B cell (primary cell): Measurements from ENCODE around the gene CDKN2C. TPM values are rescaled to one million over a fixed set of nuclear protein-coding genes. Genes with fewer than 3 reads are reported as not detected.

Experiments
- ATAC-seq: fragments of 200-7000 bp; cut with Tn5 transposase; one replicate; pipeline ENCODE4 v1.10.0; 2021; ENCODE audit warnings: low read depth, mild to moderate bottlenecking, moderate number of reproducible peaks, moderate library complexity
- CTCF ChIA-PET: fragments of 350-600 bp; sonication (Branson Sonifier 250); formaldehyde crosslinking; loops from one replicate; lab custom pipeline; 2021; ENCODE audit warnings: antibody characterized with exemption, inconsistent platforms; lab: Charles Lee
- POLR2A ChIA-PET: fragments of 350-600 bp; sonication (Branson Sonifier 250); formaldehyde crosslinking; loops from one replicate; lab custom pipeline; 2021; ENCODE audit warnings: antibody characterized with exemption; lab: Charles Lee
- DNase-seq: peaks from one replicate; pipeline ENCODE4 v3.0.0; 2013
- H2AFZ ChIP-seq: 2 replicates; pipeline ENCODE4 v1.6.1; 2012; ENCODE audit warnings: mild to moderate bottlenecking, low read depth, low read length; ENCODE audit not compliant: insufficient read depth, poor library complexity, severe bottlenecking
- H3K27ac ChIP-seq, 2 donors: 1 replicate in 1 of 2; 2 replicates in 1 of 2; pipeline ENCODE4 v1.5.1; 2012 to 2013; ENCODE audit warnings: low read length in 2 of 2, mild to moderate bottlenecking in 2 of 2, moderate library complexity in 1 of 2
- H3K27me3 ChIP-seq, 4 experiments: fragments of 200-600 bp in 1 of 4; sonication (generic) in 1 of 4; replicated peaks in 1 of 4; 1 replicate in 2 of 4; 2 replicates in 2 of 4; pipeline versions ENCODE4 v1.6.1 to v1.7.0; 2013 to 2016; ENCODE audit warnings: low read length in 3 of 4, mild to moderate bottlenecking in 2 of 4, mixed read lengths in 1 of 4, moderate library complexity in 1 of 4; ENCODE audit not compliant: insufficient read depth in 4 of 4, control insufficient read depth in 3 of 4; ENCODE audit errors: control extremely low read depth in 1 of 4
- H3K36me3 ChIP-seq, 2 experiments: replicated peaks in 1 of 2; 1 replicate in 1 of 2; 2 replicates in 1 of 2; pipeline versions ENCODE4 v1.6.1 to v1.7.1; 2013; ENCODE audit warnings: low read length in 1 of 2; ENCODE audit not compliant: insufficient read depth in 2 of 2, control insufficient read depth in 1 of 2; ENCODE audit errors: control extremely low read depth in 1 of 2, extremely low read depth in 1 of 2
- H3K4me1 ChIP-seq, 2 donors: fragments of 200-600 bp in 1 of 2; sonication (generic) in 1 of 2; 1 replicate in 1 of 2; 2 replicates in 1 of 2; pipeline versions ENCODE4 v1.5.1 to v1.6.1; 2013 to 2017; ENCODE audit warnings: low read length in 2 of 2; ENCODE audit not compliant: control insufficient read depth in 2 of 2, insufficient read depth in 2 of 2
- H3K4me2 ChIP-seq: replicated peaks from 2 replicates; pipeline ENCODE3; 2012; ENCODE audit warnings: mild to moderate bottlenecking, low read depth, low read length; ENCODE audit not compliant: poor library complexity, severe bottlenecking
- H3K4me3 ChIP-seq, 5 experiments: fragments of 200-600 bp in 1 of 5; sonication (generic) in 1 of 5; 1 replicate in 3 of 5; 2 replicates in 2 of 5; pipeline versions ENCODE4 v1.5.1 to v1.7.0; 2011 to 2016; ENCODE audit warnings: low read length in 4 of 5, mild to moderate bottlenecking in 4 of 5, low read depth in 2 of 5, control low read depth in 1 of 5, moderate library complexity in 1 of 5; ENCODE audit not compliant: insufficient read depth in 1 of 5; ENCODE audit errors: control extremely low read depth in 1 of 5, extremely low read depth in 1 of 5
- H3K79me2 ChIP-seq: fragments of 200-600 bp; sonication (generic); one replicate; pipeline ENCODE4 v1.6.0; 2016; ENCODE audit warnings: low read length; ENCODE audit not compliant: control insufficient read depth, insufficient read depth
- H3K9ac ChIP-seq: fragments of 200-600 bp; sonication (generic); 2 replicates; pipeline ENCODE4 v1.6.1; 2017; ENCODE audit warnings: mild to moderate bottlenecking, low read length, moderate library complexity
- H3K9me3 ChIP-seq, 3 donors: one replicate each; pipeline versions ENCODE4 v1.6.1 to v1.7.1; 2013; ENCODE audit warnings: low read length in 2 of 3; ENCODE audit not compliant: control insufficient read depth in 2 of 3, insufficient read depth in 1 of 3; ENCODE audit errors: control extremely low read depth in 1 of 3
- H4K20me1 ChIP-seq: 2 replicates; pipeline ENCODE4 v1.6.0; 2012; ENCODE audit warnings: mild to moderate bottlenecking, low read length; ENCODE audit not compliant: insufficient read depth, control insufficient read depth, poor library complexity, severe bottlenecking
- H3K27ac Mint-ChIP-seq: one replicate; pipeline ENCODE4 v1.8.0; 2021; ENCODE audit warnings: mixed read lengths
- H3K27me3 Mint-ChIP-seq: one replicate; pipeline ENCODE4 v1.8.0; 2021; ENCODE audit warnings: mixed read lengths
- H3K4me1 Mint-ChIP-seq: one replicate; pipeline ENCODE4 v1.8.0; 2021; ENCODE audit warnings: mixed read lengths
- H3K4me3 Mint-ChIP-seq: one replicate; pipeline ENCODE4 v1.8.0; 2021; ENCODE audit warnings: mixed read lengths
- H3K9me3 Mint-ChIP-seq: one replicate; pipeline ENCODE4 v1.8.0; 2022; ENCODE audit warnings: mixed read lengths; ENCODE audit not compliant: insufficient read depth
- EZH2 ChIP-seq: IDR thresholded peaks from 2 replicates; pipeline ENCODE4 v1.6.1; 2012; ENCODE audit warnings: borderline replicate concordance, low read depth, mild to moderate bottlenecking, moderate library complexity, low read length; ENCODE audit not compliant: insufficient read depth, poor library complexity, severe bottlenecking
- WGBS: methylation state at CpG from one replicate; pipeline ENCODE4 v1.1.5; 2013; ENCODE audit warnings: missing lambda C conversion rate; ENCODE audit not compliant: insufficient coverage; 5-methylcytosine and 5-hydroxymethylcytosine counted together
- intact Hi-C: fragments of 100-400 bp; cut with micrococcal nuclease; formaldehyde crosslinking; loops from one replicate; pipeline ENCODE4 v1.10.0; 2022
- polyA plus RNA-seq: library from polyadenylated mRNA; depleted of rRNA; stranded (reverse); fragments of >200 nt; gene quantifications from 2 replicates; pipeline ENCODE4 v1.2.3, GENCODE V29; 2012
- total RNA-seq, 2 donors: library from RNA; stranded (reverse); fragments of 120-200 nt in 1 of 2; gene quantifications; 1 replicate in 1 of 2; 2 replicates in 1 of 2; pipeline versions ENCODE4 v1.2.3 to v1.2.4, GENCODE V29; 2013 to 2022
- TF ChIP-seq, protein P1 (sequence below): fragments of 200-600 bp; IDR thresholded peaks from one replicate; pipeline ENCODE4 v1.8.0; 2022; ENCODE audit warnings: antibody characterized with exemption, mild to moderate bottlenecking

The CDKN2C gene
- total and polyA plus RNA-seq, 2 donors (not counting 1 experiment from before 2014, with no cell fraction given), result 1.5 to 1.7 TPM

- H3K4me1 ChIP-seq, result peaks cover 10% of the 10 kb centered on the region in 2 donors
- H3K36me3 ChIP-seq, result no peaks in the 10 kb centered on the region
- H3K79me2 ChIP-seq, result no peaks in the 10 kb centered on the region
- H3K4me3 ChIP-seq, result no peak overlapping the region
- H2AFZ ChIP-seq, result no peak overlapping the region
- intact Hi-C loops, result no loop called here
- H3K9me3 ChIP-seq, result peaks cover 0 to 3% (median 0%) of the 10 kb centered on the region in 3 donors
- WGBS, result 14% methylated on average over 1 of the region's 1 CpG
- no peaks in the 10 kb centered on the region for H3K27me3 Mint-ChIP-seq
- H3K27ac ChIP-seq, result no peak overlapping the region
- H3K4me1 Mint-ChIP-seq, result peaks cover 16% of the 10 kb centered on the region
- no peaks in the 10 kb centered on the region for H4K20me1 ChIP-seq
- H3K4me2 ChIP-seq, result no peak overlapping the region
- TF ChIP-seq, protein P1, sequence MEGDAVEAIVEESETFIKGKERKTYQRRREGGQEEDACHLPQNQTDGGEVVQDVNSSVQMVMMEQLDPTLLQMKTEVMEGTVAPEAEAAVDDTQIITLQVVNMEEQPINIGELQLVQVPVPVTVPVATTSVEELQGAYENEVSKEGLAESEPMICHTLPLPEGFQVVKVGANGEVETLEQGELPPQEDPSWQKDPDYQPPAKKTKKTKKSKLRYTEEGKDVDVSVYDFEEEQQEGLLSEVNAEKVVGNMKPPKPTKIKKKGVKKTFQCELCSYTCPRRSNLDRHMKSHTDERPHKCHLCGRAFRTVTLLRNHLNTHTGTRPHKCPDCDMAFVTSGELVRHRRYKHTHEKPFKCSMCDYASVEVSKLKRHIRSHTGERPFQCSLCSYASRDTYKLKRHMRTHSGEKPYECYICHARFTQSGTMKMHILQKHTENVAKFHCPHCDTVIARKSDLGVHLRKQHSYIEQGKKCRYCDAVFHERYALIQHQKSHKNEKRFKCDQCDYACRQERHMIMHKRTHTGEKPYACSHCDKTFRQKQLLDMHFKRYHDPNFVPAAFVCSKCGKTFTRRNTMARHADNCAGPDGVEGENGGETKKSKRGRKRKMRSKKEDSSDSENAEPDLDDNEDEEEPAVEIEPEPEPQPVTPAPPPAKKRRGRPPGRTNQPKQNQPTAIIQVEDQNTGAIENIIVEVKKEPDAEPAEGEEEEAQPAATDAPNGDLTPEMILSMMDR, result no peak
- no peak for TF ChIP-seq EZH2
- no peak overlapping the region for H3K9ac ChIP-seq
- no peak overlapping the region for H3K4me3 Mint-ChIP-seq
- DNase-seq, result peak; percentile 51
- CTCF ChIA-PET, result no interaction called here
- peak; percentile 57 for ATAC-seq
- POLR2A ChIA-PET, result no interaction called here
- no peaks in the 10 kb centered on the region for H3K9me3 Mint-ChIP-seq
- peak overlapping the region; percentile 0 for H3K27ac Mint-ChIP-seq
- no peaks in the 10 kb centered on the region for H3K27me3 ChIP-seq
Observed at GRCh38 chr1:51000160-51000559, 30.1 kb downstream of the CDKN2C start.

DNA sequence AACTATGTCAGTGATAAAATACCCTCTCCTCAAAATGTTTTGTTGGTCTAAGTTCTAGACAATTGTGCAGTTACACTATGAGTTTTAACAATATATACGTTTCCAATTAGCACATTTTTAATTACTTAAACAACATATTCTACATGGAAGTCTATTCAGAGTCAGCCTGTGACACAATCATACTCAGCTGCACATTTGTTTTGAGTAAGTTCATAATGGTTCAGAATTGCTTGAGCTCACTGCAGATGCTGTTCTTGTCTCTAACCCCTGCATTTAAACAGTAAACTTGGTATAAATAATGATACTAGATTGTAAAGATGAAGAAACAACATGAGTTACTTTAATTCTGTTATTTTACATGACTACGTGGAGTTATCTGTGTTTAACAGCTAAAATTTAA, 30.6 kb downstream of the CDKN2C start:
- ATAC-seq (no peak), DNase-seq (no peak)
- POLR2A ChIA-PET, result no interaction called here
- Histone ChIP-seq H3K27me3 (no peaks in the 10 kb centered on the region), H3K36me3 (no peaks in the 10 kb centered on the region), H3K9me3 (peaks cover 0 to 3% (median 0%) of the 10 kb centered on the region in 3 donors), H3K4me3 (no peak overlapping the region), H3K79me2 (no peaks in the 10 kb centered on the region), H3K4me2 (no peak overlapping the region), H3K27ac (no peak overlapping the region), H3K4me1 (peaks cover 10% of the 10 kb centered on the region in 2 donors), H2AFZ (no peak overlapping the region), H3K9ac (no peak overlapping the region), H4K20me1 (no peaks in the 10 kb centered on the region)
- intact Hi-C loops, result no loop called here
- no peaks in the 10 kb centered on the region for H3K9me3 Mint-ChIP-seq
- H3K27me3 Mint-ChIP-seq, result no peaks in the 10 kb centered on the region
- peaks cover 16% of the 10 kb centered on the region for H3K4me1 Mint-ChIP-seq
- no peak overlapping the region for H3K27ac Mint-ChIP-seq
- no peak overlapping the region for H3K4me3 Mint-ChIP-seq
- CTCF ChIA-PET, result no interaction called here
- no peak for TF ChIP-seq EZH2
- TF ChIP-seq, protein P1, result no peak
- no CpG with 5 or more reads among the region's 2 CpGs for WGBS
